ENCODE measurements around the gene MTFR2.

GRCh38 chr6:136230219-136230853 lies 19.8 kb downstream of the MTFR2 start:
- no peak for TF ChIP-seq CTCF (optimal IDR thresholded peaks at IDR 0.05 in 1 of 3, IDR thresholded peaks at IDR 0.05 in 1 of 3, conservative IDR thresholded peaks at IDR 0.05 in 1 of 3; ENCODE audit: extremely low read depth in 1 of 3, insufficient read depth in 2 of 3, low read length in 3 of 3)
- no peak for TF ChIP-seq EZH2 (IDR thresholded peaks at IDR 0.05; ENCODE audit: low read length)

All from keratinocyte (primary cell).